GM21529 (cell line): ENCODE results near the gene JAML.

Experiments used
- ATAC-seq: cut with Tn5 transposase; IDR thresholded peaks from one replicate; pipeline ENCODE4 v1.9.1; 2021; ENCODE audit not compliant: unreplicated experiment

The JAML gene

DNA sequence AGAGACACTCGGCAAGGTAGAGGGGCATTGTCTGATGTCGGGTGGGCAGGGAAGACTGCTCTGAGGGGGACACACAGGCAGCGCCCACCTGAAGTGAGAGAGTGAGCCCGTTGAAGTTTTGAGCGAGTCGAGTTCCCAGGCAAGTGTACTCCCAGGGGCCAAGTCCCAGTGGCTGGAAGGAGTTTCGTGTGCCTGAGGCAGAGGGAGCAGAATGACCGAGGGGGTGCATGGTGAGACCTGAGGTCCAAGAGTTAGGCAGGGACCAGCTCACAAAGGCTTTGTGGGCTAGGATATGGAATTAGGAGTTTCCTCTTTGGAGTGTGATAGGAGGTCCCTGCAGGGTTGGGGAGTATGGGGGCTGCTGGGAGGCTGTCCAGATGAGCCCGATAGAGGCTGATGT, 54.6 kb downstream of the JAML start:
- no peak for ATAC-seq

DNA sequence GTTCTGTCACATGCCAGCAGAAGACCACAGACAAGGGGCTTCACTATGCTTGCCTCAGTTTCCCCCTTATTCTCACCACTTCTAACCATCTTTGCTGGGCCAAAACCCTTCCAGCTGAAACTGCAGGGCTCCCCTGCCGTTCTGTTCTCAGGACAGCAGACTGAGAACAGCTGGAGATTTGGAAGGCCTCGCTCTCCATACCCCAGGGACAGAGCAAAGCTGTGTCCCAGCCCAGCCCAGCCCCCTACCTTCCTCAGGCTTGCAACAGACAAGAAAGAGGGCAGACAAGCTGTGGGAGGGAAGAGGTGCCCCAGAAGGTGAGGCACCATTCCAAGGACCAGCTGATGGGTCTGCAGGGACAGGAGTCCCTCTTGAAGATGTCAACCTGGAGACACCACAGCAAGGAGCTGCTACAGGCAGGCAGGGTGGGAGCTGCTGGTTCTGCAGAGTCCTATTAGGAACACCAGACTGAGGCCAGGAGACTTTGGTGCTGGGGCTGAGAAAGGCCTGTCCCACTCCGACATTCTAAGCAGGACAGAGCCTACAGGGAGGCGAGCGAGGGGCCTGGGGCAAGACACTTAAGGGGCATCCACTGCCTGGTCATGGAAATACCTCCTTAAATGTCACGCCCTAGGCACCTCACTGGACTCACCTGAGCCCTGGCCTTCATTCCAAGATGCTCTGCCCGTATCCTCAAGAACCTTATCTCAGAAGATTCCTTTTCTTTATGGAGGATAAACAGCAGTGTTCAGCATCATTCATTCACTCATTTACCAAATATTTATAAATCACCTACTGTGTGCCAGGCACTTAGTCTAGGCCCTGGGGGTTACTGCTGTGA, 55.3 kb downstream of the JAML start:
- no peak for ATAC-seq

DNA sequence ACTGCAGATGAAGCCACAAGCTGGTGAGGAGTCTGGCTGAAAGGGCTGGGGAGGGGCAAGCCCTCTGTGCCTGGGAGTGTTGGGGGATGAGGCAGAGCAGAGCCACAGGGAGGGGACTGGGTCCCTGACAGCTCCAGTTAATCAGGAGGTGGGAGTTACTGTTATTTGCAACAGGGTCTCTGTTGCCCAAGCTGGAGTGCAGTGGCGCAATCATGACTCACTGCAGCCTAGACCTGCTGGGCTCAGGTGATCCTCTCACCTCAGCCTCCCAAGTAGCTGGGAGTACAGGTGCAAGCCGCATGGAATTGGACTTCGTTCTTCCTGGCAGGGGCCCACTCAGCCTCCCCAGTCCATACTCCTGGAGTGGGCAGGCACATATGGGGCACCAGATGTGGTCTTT, 56.1 kb downstream of the JAML start:
- ATAC-seq, result no peak

DNA sequence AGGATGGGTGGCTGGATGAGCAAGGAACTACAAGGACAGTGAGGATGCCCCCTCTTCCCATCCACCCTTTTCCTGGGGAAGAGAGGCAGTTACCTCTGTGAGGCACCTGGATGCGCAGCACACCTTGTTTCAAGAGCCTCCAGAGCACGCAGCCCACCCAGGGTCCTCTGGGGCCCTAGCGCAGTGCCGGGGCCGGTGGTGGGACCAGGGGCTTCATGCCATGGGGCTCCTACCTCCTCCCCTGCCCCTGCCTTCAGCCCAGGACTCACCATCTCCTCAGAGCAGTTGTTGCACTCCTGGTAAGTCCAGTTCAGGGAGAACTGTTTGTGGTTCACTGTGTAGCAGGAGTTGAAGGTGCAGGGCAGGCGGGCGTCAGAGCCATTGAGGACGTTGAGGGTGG, 56.5 kb downstream of the JAML start:
- no peak for ATAC-seq

DNA sequence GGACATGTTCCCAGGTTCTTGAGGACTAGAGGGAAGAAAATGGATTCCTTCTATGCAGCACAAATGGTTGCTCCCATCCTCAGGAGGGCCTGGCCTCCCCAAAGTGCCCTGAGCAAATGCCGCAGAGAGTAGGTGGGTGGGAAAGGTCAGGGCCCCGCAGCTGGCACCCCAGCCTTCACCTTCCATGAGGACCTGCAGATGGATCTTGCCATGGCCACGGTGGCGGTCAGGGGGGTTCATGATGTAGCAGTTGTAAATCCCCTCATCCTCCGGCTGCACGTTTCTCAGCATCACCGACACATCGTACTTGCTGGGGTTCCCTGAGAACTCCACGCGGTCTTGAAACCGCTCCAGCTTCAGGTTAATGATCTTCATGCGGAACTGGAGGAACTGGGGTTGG, 56.9 kb downstream of the JAML start:
- ATAC-seq, result no peak

DNA sequence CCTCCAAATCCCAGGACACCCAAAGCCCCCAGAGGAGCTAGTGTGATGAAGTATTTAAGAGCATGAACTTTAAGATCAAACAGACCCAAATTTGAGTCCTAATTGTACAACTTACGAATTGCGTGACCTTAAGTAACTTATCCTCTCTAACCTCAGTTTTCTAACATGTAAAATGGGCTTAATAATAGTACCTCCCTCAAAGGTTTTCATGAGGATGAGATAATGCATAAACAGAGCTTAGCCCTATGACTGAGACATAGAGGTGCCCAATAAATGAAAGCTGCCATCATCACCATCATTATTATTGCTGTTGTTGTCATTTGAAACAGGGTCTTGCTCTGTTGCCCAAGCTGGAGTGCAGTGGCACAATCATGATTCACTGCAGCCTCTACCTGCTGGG, 57.6 kb downstream of the JAML start:
- no peak for ATAC-seq

DNA sequence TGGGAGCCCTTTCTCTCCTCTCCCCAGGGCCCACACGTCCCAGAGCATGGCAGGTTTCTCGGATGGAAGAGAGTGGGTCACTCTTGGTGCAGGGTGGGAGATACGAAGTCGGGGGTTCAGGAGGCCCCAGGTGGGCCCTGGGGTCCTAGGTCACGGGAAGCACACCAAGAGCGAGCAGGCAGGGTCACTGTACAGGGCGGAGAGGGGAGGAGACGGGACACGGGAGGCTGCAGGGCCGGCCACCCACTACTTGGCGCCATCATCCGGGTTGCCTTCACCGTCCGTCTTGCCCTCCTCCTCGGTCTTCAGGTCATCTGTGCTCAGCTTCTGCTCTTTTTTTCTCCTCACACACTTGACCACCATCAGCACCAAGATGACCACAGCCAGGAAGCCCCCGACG, 58.2 kb downstream of the JAML start:
- ATAC-seq, result no peak

DNA sequence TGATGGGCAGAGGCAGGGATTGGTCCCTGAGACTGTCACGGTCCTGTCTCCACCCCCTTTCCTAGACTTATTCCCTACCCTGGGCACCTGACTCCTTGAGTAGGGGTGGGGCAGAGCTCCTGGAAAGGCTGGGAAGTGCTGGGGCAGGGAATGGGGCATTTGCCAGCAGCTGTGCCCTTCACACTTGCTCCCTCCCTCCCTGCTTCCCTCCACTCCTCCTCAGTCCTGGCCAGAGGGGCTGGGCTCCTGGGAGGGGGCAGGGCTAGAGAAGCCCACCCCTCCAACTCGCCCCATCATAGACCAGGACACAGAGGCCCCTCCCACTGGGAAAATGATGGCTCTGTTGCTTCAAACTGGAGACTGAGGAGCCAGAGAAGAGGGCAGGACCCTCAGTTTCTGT, 59.9 kb downstream of the JAML start:
- ATAC-seq, result no peak

DNA sequence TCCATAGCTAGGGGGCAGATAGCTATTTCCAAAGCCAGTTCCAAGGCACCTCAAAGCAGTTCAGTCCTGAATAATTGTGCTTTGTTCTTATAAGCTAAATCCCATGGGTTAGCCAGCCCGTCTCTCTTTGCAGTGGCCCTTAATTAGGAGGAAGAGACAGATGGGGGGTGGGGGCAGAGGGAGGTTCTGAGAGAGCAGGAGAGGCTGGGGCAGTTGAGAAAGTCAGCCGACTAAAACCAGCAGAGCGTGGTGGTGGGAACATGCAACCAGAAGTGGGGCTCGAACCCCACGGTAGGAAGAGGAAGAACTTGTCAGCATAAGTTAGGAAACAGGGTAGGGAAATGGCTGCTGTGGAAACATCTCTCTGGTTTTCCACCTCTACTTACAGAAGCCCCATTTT, 61.3 kb downstream of the JAML start:
- no peak for ATAC-seq

DNA sequence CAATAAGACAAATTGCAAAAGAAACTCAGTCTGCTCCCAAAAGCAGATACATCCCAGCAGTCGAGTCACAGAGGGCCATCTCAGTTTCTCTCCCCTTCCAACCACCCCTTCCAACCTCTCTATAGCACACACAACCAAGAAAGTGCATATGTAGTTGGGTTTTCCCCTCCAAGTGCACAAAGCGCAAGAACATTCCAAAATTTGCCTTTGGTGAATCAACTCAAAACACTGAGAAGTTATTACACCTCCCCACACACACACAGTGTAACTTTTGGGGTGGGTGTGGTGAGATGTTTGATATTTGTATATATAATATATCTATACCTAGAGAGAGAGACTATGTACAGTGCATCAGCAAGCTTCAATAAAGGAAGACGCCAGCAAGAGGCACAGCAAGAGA, 62.0 kb downstream of the JAML start:
- ATAC-seq, result no peak

DNA sequence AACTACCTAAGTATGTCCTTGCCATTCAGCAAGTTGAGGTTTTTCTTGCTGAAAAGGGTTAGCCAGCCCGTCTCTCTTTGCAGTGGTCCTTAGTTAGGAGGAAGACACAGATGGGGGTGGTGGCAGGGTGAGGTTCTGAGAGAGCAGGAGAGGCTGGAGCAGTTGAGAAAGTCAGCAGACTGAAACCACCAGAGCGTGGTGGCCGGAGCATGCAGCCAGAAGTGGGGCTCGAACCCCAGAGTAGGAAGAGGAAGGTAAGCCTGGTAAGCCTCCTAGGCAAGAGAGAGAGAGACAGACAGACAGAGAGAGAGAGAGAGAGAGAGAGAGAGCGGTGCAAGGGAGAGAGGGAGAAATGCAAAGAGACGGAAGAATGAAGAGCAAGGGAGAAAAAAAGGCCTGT, 63.0 kb downstream of the JAML start:
- ATAC-seq, result no peak

DNA sequence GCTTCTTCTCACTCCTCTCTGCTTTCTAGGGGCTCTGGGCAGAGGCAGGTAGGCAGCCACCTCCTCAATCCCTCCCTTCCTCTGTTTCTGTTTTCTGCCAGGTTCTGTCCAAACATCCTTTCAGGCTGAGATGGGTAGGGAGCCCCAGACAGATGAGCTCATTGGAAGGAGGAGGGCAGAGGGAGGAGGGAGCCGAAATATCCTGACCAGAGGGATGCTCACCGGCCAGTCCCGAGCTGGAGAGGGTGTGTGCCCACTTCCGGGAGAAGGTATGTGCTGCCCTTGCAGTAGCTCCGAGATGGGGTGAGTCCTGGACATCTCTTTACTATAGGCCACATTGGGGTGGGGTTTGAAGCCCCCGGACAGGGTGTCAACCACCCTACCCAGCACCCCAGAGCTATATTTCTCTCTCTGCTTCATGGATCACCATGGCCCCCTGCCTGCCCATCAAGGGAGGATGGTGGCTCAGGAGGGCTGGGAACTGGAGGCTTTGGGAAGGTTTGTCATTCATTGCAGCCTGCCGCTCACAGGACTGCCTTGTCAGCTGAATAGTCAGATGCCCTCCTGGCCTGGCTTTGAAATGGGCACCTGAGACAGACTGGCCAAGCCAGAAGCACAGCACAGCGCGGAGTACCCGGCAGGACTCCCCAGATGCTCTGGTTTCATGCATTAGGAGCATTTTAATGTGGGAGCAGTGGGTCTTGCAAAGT, 67.5 kb downstream of the JAML start:
- no peak for ATAC-seq

DNA sequence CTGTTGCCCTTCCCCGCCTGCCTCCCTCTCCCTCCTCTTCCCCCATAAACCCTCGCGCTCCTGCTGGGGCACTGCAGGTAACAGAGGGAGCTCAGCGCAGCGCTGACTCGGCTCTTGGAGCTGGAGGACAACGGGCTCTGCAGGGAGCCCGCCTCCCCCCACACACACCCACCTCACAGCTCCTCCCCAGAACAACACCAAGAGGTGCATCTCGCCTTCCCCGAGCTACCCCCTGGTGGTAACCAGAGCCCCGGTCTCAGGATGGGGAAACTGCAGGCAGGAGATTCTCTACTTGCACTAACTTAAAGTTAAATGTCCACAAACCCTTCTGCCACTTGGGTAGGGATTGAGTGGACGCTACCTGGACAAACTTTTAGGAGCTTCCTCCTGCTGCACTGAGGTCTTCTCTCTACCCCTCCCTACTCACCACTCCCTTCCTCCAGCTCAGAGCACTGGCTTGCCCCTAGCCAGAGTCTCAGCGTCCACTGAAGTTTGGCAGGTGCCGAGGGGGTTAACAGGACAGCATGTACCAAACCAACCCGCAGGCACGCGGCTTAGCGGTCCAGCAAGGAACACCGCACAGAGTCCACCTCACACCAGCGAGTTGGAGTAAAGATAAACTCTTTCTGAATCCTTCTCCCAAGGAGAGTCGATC, 68.2 kb downstream of the JAML start:
- ATAC-seq, result no peak

DNA sequence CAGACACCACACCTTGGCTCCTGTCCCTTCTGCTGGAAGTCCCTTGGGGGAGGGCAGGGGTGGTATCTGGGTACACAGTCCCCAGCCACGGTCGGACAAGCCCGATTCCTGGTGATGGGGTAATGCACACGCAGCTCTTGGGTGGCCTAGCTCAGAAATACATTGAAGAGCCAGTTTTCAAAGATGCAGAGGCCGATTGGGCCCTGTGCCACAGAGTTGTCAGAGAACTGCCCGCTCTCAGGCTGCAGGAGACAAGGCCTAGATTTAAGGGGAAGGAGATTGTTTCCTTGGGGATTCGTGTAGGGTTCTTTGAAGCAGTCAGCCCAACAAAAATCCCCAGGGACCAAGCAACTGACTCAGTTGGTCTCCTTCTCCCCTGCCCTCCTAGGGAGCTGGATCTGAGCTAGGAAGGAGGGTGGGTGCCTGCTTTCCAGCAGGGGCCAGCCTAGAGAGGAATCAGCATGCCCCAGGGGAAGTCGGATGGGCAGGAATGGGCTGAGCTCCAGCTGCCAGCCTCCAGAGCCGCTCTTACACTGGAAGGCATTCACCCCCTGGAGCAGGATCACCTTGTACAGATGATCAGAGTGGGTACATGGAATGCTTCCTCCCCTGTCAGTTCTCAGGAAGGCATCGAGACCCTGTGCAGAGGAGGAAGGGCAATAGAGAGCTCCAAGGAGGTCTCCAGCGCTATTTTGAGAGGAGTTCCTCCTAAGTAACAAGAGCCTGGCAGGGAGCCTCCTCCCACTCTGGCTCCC, 68.9 kb downstream of the JAML start:
- no peak for ATAC-seq

DNA sequence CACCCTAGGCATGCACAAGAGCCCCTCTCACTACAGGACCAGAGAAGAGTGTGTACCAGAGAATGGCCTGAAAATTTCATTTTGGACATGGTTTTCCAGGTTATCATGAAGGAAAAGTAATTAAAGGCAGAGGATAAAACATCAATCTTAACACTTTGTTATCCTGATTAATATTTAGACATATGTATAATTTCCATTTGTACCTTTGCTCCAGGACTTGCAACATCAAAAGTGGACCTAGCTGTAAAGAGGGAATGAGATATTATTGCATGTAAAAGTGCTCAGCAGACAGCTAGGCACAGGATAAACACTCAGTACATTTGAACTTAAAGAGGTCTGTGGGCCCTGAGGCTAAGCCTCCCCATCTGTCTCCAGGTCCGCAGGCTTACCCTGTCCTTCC, 70.2 kb downstream of the JAML start:
- no peak for ATAC-seq

DNA sequence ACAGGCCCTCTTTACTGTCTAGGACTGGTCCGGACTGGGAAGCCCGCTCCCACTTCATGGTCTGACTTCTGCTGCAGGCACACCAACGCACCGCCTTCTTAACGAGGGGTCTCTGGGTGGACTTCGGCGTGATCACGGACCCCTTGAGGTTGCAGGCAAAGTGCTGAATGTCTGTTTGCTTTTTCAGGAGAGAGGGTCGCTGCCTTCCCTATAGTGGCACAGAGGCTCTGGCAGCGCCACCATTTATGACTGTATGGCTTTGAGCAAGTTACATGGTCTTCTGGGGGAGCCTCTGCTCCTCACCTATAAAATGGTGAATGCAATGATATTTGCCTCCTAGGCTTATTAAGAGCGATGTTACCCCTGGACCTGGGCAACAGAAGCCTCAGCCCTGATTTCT, 70.8 kb downstream of the JAML start:
- no peak for ATAC-seq

DNA sequence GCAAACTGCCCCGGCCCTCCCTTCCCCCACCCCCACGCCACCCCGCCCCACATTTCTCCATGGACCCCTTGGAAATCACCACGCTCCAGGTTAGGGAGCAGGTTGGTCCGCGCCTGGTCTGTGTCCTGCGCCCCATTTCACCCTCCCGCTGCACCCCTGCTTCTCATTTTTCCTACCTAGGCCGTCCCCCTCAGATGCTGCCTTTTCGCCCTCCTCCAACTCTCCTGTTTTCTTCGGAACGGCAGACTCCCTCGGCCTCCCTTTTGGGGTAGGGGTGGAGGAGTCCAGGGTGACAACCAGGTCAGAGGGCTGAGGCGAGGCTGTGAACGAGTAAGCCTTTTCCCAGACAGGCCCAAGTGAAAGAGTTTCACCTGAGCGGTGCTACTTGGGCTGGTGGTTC, 71.3 kb downstream of the JAML start:
- no peak for ATAC-seq

DNA sequence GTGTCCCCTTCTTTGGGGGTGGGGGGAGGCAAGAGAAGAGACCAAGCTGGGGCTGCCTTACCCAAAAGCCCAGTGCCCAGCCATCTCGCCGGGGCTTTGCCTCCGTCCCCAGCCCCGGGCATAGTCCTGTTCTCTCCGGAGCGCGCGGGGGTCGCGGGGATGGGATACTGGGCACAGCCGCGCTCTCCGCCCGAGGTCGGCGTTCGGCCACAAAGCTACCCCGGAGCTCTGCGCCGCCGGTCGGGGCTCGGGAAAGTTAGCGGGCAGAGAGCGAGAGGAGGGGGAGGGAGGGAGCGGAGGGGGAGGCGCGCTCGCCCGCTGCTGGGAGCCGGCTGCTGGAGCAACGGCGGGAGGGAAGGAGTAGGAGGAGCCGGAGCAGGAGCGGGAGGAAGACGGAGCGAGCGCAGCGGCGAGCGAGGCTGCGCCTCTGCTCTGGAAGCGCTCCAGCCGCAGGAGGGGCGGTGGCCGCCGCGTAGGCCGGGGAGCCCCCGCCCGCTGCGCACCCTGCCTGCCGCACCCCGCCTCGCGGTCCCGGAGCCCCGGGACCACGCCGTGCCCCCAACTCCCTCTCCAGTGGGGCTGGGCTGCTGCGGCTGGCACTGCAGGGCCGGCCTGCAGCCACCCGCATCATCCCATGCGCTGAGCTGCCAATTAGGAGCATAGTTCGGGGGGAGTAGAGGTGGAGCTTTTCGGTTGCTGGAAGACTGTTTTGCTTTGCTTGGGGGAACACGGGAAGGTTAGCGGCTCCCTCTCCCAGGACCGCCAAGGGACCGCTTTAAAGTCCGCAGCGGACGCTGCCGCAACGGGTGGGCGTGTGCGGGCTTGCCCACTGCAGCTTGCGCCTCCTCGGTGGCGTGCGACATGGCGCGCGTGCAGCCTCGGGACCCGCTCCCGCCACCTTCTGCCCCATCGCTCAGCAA, 72.0 kb downstream of the JAML start, which contains the start of gene SCN4B:
SCN4B (minus strand) TSS at position 272 of the 920 bp plus-strand sequence; CDS start at position 122, 150 bp downstream.
- ATAC-seq, result no peak

DNA sequence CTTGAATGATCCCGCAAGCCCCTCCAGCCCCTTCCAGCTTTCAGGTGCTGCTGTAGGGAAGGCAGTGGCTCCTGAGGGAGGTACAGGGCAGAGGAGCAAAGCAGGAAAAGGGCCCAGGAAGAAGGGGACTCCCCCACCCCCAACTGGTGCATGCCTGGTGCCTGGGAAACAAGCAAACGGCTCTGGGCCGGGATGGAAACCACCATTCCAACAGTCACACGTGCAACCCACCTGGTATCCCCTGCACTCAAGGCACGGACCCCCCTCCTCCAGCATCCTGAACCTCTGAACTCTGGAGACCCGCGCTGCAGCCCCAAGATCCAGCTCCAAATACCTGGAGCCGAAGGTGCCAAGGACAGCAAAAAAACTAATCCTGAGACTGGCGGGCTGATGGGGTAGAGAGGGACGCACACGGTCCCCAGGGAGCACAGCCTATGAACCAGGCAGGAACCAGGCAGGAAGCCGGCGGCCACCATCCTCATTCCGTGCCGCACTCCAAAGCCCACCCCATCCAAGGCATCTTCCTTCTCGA, 72.7 kb downstream of the JAML start:
- ATAC-seq, result no peak

DNA sequence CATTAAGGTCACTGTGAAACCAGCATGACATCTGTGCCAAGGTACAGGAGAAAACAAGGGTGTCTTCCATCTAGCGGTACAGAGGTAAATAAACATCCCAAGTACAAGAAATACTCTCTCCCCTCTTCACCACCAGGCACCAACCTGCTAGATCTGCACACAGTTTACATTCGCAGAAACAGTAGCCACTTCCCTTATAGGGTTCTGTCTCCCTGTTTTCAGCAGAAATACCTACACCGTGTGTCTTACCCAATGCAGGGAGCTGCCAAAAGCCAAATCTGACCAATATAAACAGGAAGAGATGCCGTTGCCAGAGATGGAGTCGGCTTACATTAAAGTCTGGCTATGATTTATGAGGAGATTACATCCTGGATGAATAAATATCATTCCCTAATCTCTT, 73.4 kb downstream of the JAML start:
- no peak for ATAC-seq
